GM10266 (cell line): Measurements from ENCODE around the gene KAT8.
"Not testable (repeated sequence)": the region's sequence is repeated elsewhere in the genome, so short reads cannot be mapped to it uniquely, and the experiment has no call there.

ENCODE experiments used
- DNase-seq: peaks from one replicate; pipeline ENCODE4 v3.0.0; 2012; ENCODE audit errors: extremely low spot score
- TF ChIP-seq, protein P1 (sequence below): IDR thresholded peaks from 2 replicates; pipeline ENCODE4 v1.5.1; 2012; ENCODE audit warnings: mild to moderate bottlenecking, low read depth; ENCODE audit not compliant: control insufficient read depth, insufficient read depth; ENCODE audit errors: missing control alignments

The KAT8 gene

GRCh38 chr16:31099860-31100638, 17.4 kb upstream of the KAT8 start:
- DNase-seq: no peak
- TF ChIP-seq, protein P1, sequence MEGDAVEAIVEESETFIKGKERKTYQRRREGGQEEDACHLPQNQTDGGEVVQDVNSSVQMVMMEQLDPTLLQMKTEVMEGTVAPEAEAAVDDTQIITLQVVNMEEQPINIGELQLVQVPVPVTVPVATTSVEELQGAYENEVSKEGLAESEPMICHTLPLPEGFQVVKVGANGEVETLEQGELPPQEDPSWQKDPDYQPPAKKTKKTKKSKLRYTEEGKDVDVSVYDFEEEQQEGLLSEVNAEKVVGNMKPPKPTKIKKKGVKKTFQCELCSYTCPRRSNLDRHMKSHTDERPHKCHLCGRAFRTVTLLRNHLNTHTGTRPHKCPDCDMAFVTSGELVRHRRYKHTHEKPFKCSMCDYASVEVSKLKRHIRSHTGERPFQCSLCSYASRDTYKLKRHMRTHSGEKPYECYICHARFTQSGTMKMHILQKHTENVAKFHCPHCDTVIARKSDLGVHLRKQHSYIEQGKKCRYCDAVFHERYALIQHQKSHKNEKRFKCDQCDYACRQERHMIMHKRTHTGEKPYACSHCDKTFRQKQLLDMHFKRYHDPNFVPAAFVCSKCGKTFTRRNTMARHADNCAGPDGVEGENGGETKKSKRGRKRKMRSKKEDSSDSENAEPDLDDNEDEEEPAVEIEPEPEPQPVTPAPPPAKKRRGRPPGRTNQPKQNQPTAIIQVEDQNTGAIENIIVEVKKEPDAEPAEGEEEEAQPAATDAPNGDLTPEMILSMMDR: no peak

DNA sequence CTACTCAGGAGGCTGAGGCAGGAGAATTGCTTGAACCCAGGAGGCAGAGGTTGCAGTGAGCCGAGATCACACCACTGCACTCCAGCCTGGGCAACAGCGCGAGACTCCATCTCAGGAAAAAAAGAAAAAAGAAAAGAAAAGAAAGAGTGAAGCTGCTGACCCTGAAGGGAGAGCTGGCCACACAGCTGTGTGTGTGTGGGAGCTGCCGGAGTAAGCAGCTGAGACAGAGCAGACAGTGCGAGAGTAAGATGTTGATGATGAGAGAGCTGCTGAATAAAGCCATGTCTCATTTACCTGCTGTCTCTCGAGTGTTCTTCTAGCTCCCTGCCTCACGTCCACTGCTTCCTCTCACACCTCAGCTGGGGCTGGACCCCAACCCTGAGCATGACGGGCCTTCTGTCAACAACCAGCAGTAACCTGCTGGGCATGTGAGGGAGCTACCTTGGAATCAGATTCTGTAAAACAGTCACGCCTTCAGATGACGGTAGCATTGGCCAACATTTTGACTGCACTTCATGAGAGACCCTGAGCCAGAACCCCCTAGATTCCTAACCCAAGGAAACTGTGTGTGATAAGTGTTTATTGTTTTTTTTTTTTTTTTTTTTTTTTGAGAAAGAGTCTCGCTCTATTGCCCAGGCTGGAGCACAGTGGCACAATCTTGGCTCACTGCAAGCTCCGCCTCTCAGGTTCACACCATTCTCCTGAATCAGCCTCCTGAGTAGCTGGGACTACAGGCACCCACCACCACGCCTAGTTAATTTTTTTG, 16.4 kb upstream of the KAT8 start:
- DNase-seq: not testable (repeated sequence)

GRCh38 chr16:31105677-31106213, 11.7 kb upstream of the KAT8 start:
- DNase-seq: peak; percentile 90
- TF ChIP-seq, protein P1: peak; percentile 79

- TF ChIP-seq, protein P1: no peak
- no peak for DNase-seq
These were observed 10.7 kb upstream of the KAT8 start for GRCh38 chr16:31106509-31107464.

DNA sequence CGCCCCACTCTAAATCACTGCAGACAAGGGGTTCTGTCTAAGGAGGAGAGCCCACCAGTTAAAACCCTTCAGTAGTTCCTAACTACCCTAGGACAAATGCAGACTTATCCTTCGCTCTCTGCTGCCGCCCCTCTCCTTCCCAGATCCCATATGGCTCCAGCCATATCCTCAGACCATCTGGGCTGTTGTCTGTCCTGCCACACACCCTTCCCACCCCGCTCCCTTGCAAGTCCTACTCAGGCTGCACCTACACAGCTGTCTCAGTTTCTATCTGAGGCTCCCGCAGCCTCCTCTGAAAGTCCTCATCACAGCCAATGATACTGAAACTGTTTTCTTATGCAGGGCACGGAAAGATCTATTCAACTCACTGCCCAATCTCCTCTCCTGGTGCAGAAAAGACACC, 10.0 kb upstream of the KAT8 start:
- TF ChIP-seq, protein P1: no peak
- peak; percentile 82 for DNase-seq

- TF ChIP-seq, protein P1: no peak
- DNase-seq: peak; percentile 95
These were observed 9.2 kb upstream of the KAT8 start, which contains the start of gene BCKDK for GRCh38 chr16:31108035-31108793. Gene BCKDK, plus strand, starts transcription at chr16:31108386. Its CDS starts 838 bp downstream, at chr16:31109224.
